Neural cell (in vitro differentiated cells): ENCODE measurements around the gene RNF144A. TPM values are rescaled to one million over a fixed set of nuclear protein-coding genes. Genes with fewer than 3 reads are reported as not detected.

ENCODE experiments used
- H2AFZ ChIP-seq: fragments of 200-600, 300-800 bp; sonication (generic), shearing (Covaris generic); 2 replicates; pipeline ENCODE4 v1.6.0; 2014; ENCODE audit warnings: low read depth, mild to moderate bottlenecking, antibody characterized with exemption, low read length, moderate library complexity
- H3F3A ChIP-seq: fragments of 200-600 bp; shearing (Covaris generic); 2 replicates; pipeline ENCODE4 v1.6.1; 2016; ENCODE audit warnings: mild to moderate bottlenecking, moderate library complexity, mixed read lengths, antibody characterized with exemption, low read length; ENCODE audit not compliant: insufficient read depth, poor library complexity, severe bottlenecking
- H3K27ac ChIP-seq: fragments of 200-600, 300-800 bp; sonication (generic), shearing (Covaris generic); 2 replicates; pipeline ENCODE4 v1.5.1; 2014; ENCODE audit warnings: mild to moderate bottlenecking, low read length, moderate library complexity
- H3K27me3 ChIP-seq: fragments of 300-800, 200-600 bp; sonication (generic), shearing (Covaris generic); 2 replicates; pipeline ENCODE4 v1.6.0; 2014; ENCODE audit warnings: mild to moderate bottlenecking, low read depth, low read length, moderate library complexity; ENCODE audit not compliant: insufficient read depth
- H3K36me3 ChIP-seq: fragments of 300-800, 200-600 bp; sonication (generic), shearing (Covaris generic); 2 replicates; pipeline ENCODE4 v1.5.1; 2014; ENCODE audit warnings: mild to moderate bottlenecking, antibody characterized with exemption, low read length, moderate library complexity; ENCODE audit not compliant: insufficient read depth
- H3K4me2 ChIP-seq: fragments of 300-800, 200-600 bp; sonication (generic), shearing (Covaris generic); 2 replicates; pipeline ENCODE4 v1.6.0; 2014; ENCODE audit warnings: mild to moderate bottlenecking, low read length
- H3K4me3 ChIP-seq: fragments of 300-800, 200-600 bp; sonication (generic), shearing (Covaris generic); 2 replicates; pipeline ENCODE4 v1.5.1; 2014; ENCODE audit warnings: mild to moderate bottlenecking, low read length, moderate library complexity
- H3K79me2 ChIP-seq: fragments of 200-600 bp; shearing (Covaris generic); replicated peaks from 2 replicates; pipeline ENCODE4 v1.6.0; 2014; ENCODE audit warnings: mild to moderate bottlenecking, low read length, moderate library complexity; ENCODE audit not compliant: insufficient read depth
- H3K9ac ChIP-seq: fragments of 300-800, 200-600 bp; sonication (generic), shearing (Covaris generic); 2 replicates; pipeline ENCODE4 v1.6.1; 2016; ENCODE audit warnings: mild to moderate bottlenecking, low read length, mixed read lengths
- H3K9me2 ChIP-seq: fragments of 200-600 bp; shearing (Covaris generic); 2 replicates; pipeline ENCODE4 v1.6.1; 2016; ENCODE audit warnings: mild to moderate bottlenecking, low read length, mixed read lengths; ENCODE audit not compliant: insufficient read depth
- H3K9me3 ChIP-seq: fragments of 200-600, 300-800 bp; sonication (generic), shearing (Covaris generic); 2 replicates; pipeline ENCODE4 v1.6.1; 2016; ENCODE audit warnings: mild to moderate bottlenecking, mixed run types, low read length, moderate library complexity, mixed read lengths
- H4K20me1 ChIP-seq: fragments of 200-600 bp; shearing (Covaris generic); 2 replicates; pipeline ENCODE4 v1.6.1; 2016; ENCODE audit warnings: mild to moderate bottlenecking, mixed run types; ENCODE audit not compliant: insufficient read depth
- EP300 ChIP-seq: fragments of 450-650 bp; conservative IDR thresholded peaks from 2 replicates; pipeline ENCODE4 v1.6.1; 2014; ENCODE audit warnings: antibody characterized with exemption, mild to moderate bottlenecking, moderate library complexity; ENCODE audit not compliant: poor library complexity, severe bottlenecking
- EZH2 ChIP-seq: fragments of 200-600, 300-800 bp; shearing (Covaris generic), sonication (generic); IDR thresholded peaks from 2 replicates; pipeline ENCODE4 v1.6.1; 2014; ENCODE audit warnings: antibody characterized with exemption, low read length, borderline replicate concordance, mild to moderate bottlenecking; ENCODE audit not compliant: insufficient read depth, poor library complexity, severe bottlenecking
- MXI1 ChIP-seq: fragments of 450-650 bp; conservative IDR thresholded peaks from 2 replicates; pipeline ENCODE4 v1.6.1; 2014; ENCODE audit warnings: antibody characterized with exemption, mild to moderate bottlenecking; ENCODE audit not compliant: poor library complexity, severe bottlenecking
- POLR2AphosphoS5 ChIP-seq: IDR thresholded peaks from 2 replicates; pipeline ENCODE4 v1.6.1; 2012
- RAD21 ChIP-seq: fragments of 450-650 bp; conservative IDR thresholded peaks from 2 replicates; pipeline ENCODE4 v1.6.1; 2014; ENCODE audit warnings: antibody characterized with exemption, mild to moderate bottlenecking, moderate library complexity
- SMC3 ChIP-seq: fragments of 450-650 bp; conservative IDR thresholded peaks from 2 replicates; pipeline ENCODE4 v1.6.1; 2014; ENCODE audit warnings: antibody characterized with exemption, mild to moderate bottlenecking, moderate library complexity; ENCODE audit not compliant: poor library complexity
- TAF1 ChIP-seq: IDR thresholded peaks from 2 replicates; pipeline ENCODE4 v1.6.1; 2012; ENCODE audit warnings: low read depth
- polyA plus RNA-seq: library from polyadenylated mRNA; depleted of rRNA; stranded (reverse); fragments of >200 nt; gene quantifications from 2 replicates; pipeline ENCODE4 v1.2.3, GENCODE V29; 2014
- TF ChIP-seq, protein P1 (sequence below): IDR thresholded peaks from 2 replicates; pipeline ENCODE4 v1.6.1; 2012; ENCODE audit warnings: borderline replicate concordance
- TF ChIP-seq, protein P2 (sequence below): fragments of 450-650 bp; IDR thresholded peaks from 2 replicates; pipeline ENCODE4 v1.5.1; 2014; ENCODE audit warnings: antibody characterized with exemption, mild to moderate bottlenecking, moderate library complexity; ENCODE audit not compliant: poor library complexity, severe bottlenecking

The RNF144A gene
- polyA plus RNA-seq, 1 donor from 2014 or later, result 26.9 TPM

DNA sequence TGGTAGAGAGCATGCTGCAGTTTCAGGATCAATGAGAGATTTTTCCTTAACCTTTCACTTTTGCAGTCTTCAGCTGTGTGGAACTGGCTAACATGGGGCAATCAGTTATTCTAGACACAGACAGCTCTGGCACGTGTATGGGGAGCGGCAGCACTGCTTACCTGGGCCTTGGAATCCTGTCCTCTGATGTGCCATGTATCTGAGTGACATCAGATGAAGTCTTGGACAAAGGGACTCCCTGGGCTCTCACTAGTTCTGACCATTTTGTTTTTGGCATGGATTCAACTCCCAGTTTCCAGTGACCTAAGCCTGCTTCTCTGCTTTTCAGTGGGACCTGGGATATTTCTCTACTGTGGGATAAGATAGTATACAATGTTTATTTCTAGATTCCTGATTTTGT lies 54.3 kb downstream of the RNF144A start:
- no peak overlapping the region for H3K9ac ChIP-seq
- H3K27me3 ChIP-seq, result no peaks in the 10 kb centered on the region
- H3K27ac ChIP-seq, result no peak overlapping the region
- TF ChIP-seq, protein P1, sequence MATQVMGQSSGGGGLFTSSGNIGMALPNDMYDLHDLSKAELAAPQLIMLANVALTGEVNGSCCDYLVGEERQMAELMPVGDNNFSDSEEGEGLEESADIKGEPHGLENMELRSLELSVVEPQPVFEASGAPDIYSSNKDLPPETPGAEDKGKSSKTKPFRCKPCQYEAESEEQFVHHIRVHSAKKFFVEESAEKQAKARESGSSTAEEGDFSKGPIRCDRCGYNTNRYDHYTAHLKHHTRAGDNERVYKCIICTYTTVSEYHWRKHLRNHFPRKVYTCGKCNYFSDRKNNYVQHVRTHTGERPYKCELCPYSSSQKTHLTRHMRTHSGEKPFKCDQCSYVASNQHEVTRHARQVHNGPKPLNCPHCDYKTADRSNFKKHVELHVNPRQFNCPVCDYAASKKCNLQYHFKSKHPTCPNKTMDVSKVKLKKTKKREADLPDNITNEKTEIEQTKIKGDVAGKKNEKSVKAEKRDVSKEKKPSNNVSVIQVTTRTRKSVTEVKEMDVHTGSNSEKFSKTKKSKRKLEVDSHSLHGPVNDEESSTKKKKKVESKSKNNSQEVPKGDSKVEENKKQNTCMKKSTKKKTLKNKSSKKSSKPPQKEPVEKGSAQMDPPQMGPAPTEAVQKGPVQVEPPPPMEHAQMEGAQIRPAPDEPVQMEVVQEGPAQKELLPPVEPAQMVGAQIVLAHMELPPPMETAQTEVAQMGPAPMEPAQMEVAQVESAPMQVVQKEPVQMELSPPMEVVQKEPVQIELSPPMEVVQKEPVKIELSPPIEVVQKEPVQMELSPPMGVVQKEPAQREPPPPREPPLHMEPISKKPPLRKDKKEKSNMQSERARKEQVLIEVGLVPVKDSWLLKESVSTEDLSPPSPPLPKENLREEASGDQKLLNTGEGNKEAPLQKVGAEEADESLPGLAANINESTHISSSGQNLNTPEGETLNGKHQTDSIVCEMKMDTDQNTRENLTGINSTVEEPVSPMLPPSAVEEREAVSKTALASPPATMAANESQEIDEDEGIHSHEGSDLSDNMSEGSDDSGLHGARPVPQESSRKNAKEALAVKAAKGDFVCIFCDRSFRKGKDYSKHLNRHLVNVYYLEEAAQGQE, result no peak
- no peak for TF ChIP-seq EP300
- TF ChIP-seq, protein P2, sequence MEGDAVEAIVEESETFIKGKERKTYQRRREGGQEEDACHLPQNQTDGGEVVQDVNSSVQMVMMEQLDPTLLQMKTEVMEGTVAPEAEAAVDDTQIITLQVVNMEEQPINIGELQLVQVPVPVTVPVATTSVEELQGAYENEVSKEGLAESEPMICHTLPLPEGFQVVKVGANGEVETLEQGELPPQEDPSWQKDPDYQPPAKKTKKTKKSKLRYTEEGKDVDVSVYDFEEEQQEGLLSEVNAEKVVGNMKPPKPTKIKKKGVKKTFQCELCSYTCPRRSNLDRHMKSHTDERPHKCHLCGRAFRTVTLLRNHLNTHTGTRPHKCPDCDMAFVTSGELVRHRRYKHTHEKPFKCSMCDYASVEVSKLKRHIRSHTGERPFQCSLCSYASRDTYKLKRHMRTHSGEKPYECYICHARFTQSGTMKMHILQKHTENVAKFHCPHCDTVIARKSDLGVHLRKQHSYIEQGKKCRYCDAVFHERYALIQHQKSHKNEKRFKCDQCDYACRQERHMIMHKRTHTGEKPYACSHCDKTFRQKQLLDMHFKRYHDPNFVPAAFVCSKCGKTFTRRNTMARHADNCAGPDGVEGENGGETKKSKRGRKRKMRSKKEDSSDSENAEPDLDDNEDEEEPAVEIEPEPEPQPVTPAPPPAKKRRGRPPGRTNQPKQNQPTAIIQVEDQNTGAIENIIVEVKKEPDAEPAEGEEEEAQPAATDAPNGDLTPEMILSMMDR, result no peak
- TF ChIP-seq MXI1, result no peak
- TF ChIP-seq TAF1, result no peak
- TF ChIP-seq EZH2, result no peak
- TF ChIP-seq RAD21, result no peak
- no peak for TF ChIP-seq SMC3
- no peak for TF ChIP-seq POLR2AphosphoS5
- H3K4me3 ChIP-seq, result no peak overlapping the region
- no peaks in the 10 kb centered on the region for H3K9me3 ChIP-seq
- H3K79me2 ChIP-seq, result peaks cover 4% of the 10 kb centered on the region
- no peak overlapping the region for H3K4me2 ChIP-seq
- H2AFZ ChIP-seq, result no peak overlapping the region
- no peaks in the 10 kb centered on the region for H3K9me2 ChIP-seq
- no peaks in the 10 kb centered on the region for H3F3A ChIP-seq
- no peaks in the 10 kb centered on the region for H4K20me1 ChIP-seq
- H3K36me3 ChIP-seq, result no peaks in the 10 kb centered on the region

DNA sequence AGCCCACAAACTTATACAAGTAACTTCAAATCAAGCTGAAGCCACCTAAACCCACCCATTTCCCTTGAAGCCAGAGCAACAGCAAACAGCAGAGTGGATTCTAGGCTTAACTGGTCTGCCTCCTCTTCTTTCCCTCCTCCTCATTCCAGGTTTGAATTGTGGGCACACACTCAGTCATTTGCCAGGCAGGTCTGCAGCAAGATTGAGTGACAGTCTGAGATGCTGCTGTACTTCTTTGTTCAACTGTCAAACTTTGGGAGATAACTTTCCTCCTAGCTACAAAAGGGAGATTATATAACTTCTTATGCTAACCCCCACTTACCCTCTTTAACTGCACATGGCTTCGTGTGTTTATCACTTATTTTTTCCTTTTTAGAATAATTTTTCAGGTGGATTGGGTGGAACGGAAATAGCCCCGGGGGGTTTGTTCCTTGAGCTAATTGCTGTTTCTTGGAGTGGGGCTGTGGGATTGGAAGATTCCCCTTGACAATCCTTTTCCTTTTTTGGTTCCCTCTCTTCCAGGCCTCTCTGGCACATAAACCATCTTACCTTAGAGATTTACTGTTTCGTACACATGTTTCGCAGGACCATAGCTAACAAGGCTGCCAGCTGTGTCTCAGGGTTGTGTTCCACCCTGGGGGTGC lies 55.0 kb downstream of the RNF144A start:
- TF ChIP-seq, protein P2, result no peak
- TF ChIP-seq SMC3, result no peak
- TF ChIP-seq, protein P1, result no peak
- no peak for TF ChIP-seq TAF1
- no peak for TF ChIP-seq EZH2
- TF ChIP-seq POLR2AphosphoS5, result no peak
- TF ChIP-seq MXI1, result no peak
- no peak for TF ChIP-seq RAD21
- TF ChIP-seq EP300, result no peak
- H3K36me3 ChIP-seq, result no peaks in the 10 kb centered on the region
- no peak overlapping the region for H2AFZ ChIP-seq
- peaks cover 4% of the 10 kb centered on the region for H3K79me2 ChIP-seq
- H3K4me2 ChIP-seq, result no peak overlapping the region
- no peak overlapping the region for H3K9ac ChIP-seq
- H4K20me1 ChIP-seq, result no peaks in the 10 kb centered on the region
- no peaks in the 10 kb centered on the region for H3K9me3 ChIP-seq
- H3K4me3 ChIP-seq, result no peak overlapping the region
- H3K27ac ChIP-seq, result no peak overlapping the region
- no peaks in the 10 kb centered on the region for H3F3A ChIP-seq
- H3K27me3 ChIP-seq, result no peaks in the 10 kb centered on the region
- H3K9me2 ChIP-seq, result no peaks in the 10 kb centered on the region
